ENCODE results near the gene FAM50A.
A peak's percentile ranks its signal among the peaks of the same experiment; 100 is the strongest.

Gene FAM50A

GRCh38 chrX:154413142-154413541 lies 30.8 kb upstream of the FAM50A start:
- no peak for DNase-seq

GRCh38 chrX:154417157-154417556 lies 26.8 kb upstream of the FAM50A start:
- no peak for DNase-seq

GRCh38 chrX:154419189-154419588 lies 24.8 kb upstream of the FAM50A start:
- DNase-seq: no peak

GRCh38 chrX:154419688-154420401 lies 24.1 kb upstream of the FAM50A start:
- no peak for DNase-seq

GRCh38 chrX:154420402-154420756 lies 23.6 kb upstream of the FAM50A start:
- no peak for DNase-seq

DNA sequence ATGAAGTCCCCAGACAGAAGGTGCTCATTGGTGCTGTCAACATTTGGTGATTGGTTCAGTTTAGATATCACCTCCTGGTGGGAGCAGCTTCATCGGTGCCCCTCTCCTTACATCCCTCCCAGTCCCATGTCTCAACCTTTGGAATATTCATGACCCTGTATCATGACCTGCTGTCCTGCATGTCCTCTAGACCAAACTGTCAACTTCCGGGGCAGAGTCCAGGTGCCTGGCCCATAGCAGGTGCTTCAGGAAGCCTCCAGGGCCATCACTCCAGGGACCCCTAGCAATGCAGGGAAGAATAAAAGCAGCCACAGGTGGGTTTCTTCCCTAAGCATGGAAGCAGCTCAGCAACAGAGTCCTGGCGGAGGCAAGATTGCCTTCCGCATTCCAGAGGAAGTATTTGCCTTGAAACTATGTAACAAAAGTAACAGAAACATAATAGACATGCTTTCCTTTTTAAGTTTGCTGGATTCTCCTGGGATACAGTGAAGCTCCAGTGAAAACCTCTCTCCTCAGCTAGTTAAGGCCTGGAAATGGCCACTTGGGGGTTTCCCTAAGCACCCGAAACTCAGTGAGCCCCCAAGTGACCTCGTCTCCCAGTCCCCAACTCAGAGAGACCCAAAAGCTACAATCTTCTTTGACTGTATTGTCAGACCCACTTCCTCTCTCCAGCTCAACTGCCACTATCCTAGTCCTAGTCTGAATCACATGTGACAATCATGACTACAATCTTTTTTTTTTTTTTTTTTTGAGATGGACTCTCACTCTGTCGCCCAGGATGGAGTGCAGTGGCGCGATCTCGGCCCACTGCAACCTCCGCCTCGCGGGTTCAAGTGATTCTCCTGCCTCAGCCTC lies 16.8 kb upstream of the FAM50A start:
- no peak for DNase-seq

DNA sequence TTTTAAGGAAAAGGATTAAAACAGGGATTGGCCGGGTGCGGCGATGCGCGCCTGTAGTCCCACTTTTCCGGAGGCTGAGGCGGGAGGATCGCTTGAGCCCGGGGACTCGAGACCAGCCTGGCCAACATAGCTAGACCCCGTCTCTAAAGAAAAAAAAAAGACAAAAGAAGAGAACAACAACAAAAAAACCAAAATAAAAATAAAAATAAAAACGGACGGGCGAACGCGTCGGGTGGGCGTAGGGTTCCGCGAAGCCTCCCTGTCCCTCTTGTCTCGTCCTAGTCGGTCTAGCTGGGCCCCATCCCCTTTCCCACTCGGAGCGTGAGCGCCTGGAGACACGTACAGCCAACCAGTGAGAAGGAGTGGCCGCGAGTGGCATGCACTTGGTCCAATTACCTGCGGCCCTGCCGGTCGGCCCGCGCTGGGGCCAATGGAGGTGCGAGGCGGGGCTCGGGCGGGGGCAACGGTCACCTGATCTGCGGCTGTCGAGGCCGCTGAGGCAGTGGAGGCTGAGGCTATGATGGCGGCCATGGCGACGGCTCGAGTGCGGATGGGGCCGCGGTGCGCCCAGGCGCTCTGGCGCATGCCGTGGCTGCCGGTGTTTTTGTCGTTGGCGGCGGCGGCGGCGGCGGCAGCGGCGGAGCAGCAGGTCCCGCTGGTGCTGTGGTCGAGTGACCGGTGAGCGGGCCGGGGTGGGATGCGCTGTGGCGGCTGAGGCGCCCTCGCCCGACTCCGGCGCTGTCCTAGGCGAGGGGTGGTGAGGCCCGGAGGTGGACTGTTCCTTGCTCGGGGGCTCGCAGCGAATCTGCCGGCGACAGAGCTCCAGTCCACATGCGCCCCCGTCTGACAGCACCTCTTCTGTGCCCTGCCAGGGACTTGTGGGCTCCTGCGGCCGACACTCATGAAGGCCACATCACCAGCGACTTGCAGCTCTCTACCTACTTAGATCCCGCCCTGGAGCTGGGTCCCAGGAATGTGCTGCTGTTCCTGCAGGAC lies 15.5 kb upstream of the FAM50A start, which contains the start of gene ATP6AP1:
Gene ATP6AP1 (plus strand): TSS at position 502 of the 996 bp plus-strand sequence. CDS start 16 bp downstream, at position 518.
- peak; percentile 87 for DNase-seq

- DNase-seq: no peak
These were observed 14.2 kb upstream of the FAM50A start for GRCh38 chrX:154429711-154430110.

DNA sequence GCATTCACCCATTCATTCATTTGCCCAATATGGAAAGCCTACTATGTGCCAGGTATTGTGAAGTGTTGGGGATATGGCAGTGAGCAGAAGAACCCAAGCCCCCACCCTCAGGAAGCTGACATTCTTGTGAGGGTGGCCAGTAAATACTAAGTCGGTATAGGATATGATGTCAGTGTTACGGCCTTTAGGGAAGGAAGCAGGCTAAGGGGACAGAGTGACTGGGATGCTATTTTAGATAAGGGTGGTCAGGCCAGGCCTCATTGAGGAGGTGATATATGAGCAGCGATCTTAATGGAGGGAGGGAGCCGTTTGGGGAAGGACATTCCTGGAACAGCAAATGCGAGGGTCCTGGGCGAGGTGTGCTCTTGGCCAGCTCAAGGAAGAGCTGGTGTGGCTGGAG lies 13.5 kb upstream of the FAM50A start:
- DNase-seq: no peak

DNA sequence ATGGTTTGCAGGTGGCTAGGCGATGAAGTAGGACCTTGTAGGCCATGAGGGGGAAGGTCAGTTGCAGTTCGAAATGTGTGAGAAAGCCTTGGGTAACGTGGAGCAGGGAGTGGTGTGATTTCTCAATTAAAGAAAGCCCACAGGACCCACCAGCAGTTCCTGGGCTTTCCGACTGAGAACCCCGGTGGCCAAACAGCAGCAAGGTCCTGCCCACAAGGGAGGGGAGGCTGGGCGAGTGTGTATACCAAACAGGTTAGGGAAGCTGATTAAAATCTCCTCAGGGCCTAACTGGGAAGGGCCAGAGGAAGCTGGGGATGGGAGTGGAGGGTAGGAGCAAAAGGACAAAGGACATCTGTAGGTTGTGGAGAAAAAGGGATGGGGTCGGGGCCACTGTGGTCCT lies 13.0 kb upstream of the FAM50A start:
- no peak for DNase-seq

- DNase-seq: no peak
These were observed 12.6 kb upstream of the FAM50A start for GRCh38 chrX:154431341-154431740.

- no peak for DNase-seq
These were observed 11.7 kb upstream of the FAM50A start for GRCh38 chrX:154432210-154432609.

- no peak for DNase-seq
These were observed 10.3 kb upstream of the FAM50A start for GRCh38 chrX:154433605-154434004.

DNA sequence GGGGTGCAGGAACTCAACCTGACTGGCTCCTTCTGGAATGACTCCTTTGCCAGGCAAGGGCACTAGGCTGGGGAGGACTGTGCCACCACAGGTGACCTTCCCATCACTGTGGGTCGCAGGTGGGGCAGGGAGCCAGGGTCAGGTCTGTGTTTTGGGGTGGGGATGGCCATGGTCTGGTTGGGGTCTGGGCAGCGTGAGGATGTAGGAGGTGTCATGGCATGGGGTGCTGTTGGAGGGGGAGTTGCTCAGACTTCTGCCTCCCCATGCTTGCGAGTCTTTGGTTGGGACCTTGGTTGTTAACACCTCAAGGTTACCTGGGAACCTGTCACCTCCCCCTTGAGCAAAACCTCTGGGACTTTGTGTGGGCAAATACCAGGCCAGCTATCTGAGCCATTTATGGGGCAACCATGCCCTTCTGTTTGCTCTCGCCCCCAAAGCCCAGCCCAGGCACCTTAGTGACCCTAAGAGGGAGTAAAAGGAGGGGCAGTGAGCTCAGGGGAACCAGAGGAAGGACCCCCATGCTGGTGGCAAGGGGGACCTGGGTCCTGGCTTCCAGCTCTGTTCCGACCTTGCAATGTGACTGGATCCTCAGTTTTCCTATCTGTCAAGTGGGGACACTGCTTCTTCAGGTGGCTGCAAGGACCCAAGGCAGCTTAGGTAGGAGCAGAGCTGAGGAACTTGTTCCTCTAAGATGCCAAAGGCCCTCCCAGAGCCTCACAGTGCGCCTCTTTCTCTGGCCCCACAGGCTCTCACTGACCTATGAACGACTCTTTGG lies 9.4 kb upstream of the FAM50A start:
- no peak for DNase-seq

- DNase-seq: no peak
These were observed 8.7 kb upstream of the FAM50A start for GRCh38 chrX:154435171-154435733.

- DNase-seq: peak; percentile 33
These were observed 7.5 kb upstream of the FAM50A start for GRCh38 chrX:154436374-154436982.

- DNase-seq: peak; percentile 33
These were observed 6.8 kb upstream of the FAM50A start, which contains the start of gene GDI1 for GRCh38 chrX:154436983-154437752. GDI1 (plus strand) TSS chrX:154437154; CDS start chrX:154437255, 101 bp downstream.

- DNase-seq: no peak
These were observed 5.7 kb upstream of the FAM50A start for GRCh38 chrX:154437971-154438893.

DNA sequence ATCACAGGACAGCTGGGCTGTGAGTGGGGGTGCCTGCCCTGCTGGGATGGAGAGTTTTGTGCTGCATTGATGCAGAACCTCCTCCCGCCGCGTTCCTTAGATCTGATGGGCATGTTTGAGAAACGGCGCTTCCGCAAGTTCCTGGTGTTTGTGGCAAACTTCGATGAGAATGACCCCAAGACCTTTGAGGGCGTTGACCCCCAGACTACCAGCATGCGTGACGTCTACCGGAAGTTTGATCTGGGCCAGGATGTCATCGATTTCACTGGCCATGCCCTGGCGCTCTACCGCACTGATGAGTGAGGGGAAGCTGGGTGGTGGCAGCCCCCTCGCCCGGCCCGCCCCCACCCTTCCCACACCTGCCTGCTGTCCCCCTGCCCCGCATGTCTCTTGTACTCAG lies 4.1 kb upstream of the FAM50A start:
- DNase-seq: no peak
